ENCODE data around the gene MBP.

MBP gene

DNA sequence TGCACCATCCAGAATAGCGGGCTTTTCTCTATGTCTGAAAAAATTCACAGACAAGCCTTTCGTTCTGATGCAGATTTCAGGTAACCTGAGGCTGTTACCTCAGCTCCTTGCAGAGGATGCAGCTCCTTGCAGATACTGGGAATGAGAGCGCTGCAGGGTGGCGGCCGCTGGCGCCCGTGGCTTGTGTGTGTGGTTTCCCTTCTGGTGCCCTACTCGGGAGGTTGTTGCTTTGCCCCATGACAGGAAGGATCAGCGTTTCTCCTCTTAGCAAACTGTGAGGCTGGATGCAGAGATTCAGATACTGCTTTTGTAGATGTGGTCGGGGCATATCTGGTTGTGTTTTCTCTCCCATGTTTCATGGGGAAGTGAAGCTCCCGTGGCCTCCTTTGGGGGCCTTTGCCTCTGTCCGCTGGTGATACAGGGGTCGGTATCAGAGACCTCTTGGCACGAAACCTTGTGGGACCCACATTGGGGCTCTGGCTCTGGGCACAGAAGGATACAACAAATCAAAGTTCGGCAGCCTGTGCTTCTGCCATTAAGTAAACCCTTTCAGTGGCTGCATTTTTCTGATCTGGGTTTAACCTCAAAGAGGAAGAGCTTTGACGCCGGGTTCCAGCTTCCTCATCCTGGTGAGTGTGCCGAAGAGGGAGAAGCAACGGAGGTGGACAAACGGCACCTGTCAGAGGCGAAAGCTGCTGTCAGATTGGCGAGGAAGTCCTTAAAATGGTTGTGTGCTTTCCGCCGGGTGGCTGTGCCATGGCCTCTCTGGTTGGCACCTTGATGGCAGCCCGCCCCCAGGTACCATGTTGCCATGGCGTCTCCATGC is 127.8 kb downstream of the MBP start:
- TF ChIP-seq, protein P1, sequence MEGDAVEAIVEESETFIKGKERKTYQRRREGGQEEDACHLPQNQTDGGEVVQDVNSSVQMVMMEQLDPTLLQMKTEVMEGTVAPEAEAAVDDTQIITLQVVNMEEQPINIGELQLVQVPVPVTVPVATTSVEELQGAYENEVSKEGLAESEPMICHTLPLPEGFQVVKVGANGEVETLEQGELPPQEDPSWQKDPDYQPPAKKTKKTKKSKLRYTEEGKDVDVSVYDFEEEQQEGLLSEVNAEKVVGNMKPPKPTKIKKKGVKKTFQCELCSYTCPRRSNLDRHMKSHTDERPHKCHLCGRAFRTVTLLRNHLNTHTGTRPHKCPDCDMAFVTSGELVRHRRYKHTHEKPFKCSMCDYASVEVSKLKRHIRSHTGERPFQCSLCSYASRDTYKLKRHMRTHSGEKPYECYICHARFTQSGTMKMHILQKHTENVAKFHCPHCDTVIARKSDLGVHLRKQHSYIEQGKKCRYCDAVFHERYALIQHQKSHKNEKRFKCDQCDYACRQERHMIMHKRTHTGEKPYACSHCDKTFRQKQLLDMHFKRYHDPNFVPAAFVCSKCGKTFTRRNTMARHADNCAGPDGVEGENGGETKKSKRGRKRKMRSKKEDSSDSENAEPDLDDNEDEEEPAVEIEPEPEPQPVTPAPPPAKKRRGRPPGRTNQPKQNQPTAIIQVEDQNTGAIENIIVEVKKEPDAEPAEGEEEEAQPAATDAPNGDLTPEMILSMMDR (IDR thresholded peaks at IDR 0.05; ENCODE audit: extremely low read depth, missing control alignments), result no peak
- no peak for DNase-seq (ENCODE audit: low spot score)

DNA sequence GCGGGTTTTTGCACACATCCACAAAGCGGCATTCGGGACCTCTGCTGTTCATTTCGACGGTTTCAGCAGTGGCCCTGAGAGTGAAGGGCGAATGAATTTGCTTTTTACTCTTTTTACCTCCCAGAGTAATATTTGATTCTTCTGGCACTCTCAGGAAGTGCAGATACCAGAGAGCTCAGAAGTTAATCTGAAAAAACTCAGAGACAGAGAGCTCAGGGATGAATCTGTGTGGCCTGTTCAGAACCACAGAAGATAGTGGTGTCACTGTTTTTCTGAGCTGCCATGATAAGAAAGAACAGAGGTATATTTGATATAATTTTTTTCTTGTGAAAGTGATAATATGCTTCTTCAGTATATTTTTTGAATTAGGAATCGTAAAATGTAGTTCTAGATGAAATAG is 129.3 kb downstream of the MBP start:
- no peak for DNase-seq (ENCODE audit: low spot score)
- TF ChIP-seq, protein P1 (IDR thresholded peaks at IDR 0.05; ENCODE audit: extremely low read depth, missing control alignments), result no peak

DNA sequence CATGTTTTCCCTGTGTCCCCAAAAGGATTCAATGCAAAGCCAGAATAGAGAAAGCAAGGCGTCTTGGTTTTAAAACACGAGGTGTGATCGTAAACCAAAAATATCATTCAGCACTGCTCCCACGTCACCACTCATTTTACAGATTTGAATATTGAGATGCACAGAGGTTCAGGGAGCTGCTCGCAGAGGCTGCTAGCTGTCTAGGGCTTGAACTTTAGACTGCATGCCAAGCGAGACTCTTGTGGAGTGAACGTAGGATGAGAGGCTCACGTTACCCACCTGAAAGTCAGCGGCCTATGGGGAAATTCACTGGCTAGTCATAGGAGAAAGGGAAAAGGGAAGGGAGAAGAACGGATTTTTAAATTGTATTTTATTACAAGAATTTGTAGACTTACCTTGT is 130.1 kb downstream of the MBP start:
- TF ChIP-seq, protein P1 (IDR thresholded peaks at IDR 0.05; ENCODE audit: extremely low read depth, missing control alignments), result no peak
- DNase-seq (ENCODE audit: low spot score), result no peak

GRCh38 chr18:77001979-77002378 is 130.6 kb downstream of the MBP start:
- TF ChIP-seq, protein P1 (IDR thresholded peaks at IDR 0.05; ENCODE audit: extremely low read depth, missing control alignments), result no peak
- DNase-seq (ENCODE audit: low spot score), result no peak

DNA sequence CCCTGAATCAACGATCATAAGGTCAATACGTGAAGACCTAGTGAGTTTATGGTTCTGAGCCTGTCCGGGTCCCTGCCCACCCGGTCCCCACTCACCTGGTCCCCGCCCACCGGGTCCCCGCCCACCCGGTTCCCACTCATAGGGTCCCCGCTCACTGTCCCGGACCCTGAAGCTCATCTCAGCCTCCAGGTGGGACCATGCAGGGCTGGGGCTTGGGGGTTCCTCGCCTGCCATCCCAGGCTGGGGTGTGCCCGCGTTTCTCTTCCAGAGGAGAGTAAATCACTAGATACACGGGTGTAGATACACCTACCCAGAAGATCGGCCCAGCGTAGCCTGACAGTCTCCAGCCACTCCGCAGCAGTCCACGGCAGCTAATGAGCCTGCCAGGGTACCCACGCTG is 131.5 kb downstream of the MBP start:
- DNase-seq (ENCODE audit: low spot score), result no peak
- TF ChIP-seq, protein P1 (IDR thresholded peaks at IDR 0.05; ENCODE audit: extremely low read depth, missing control alignments), result no peak

- DNase-seq (ENCODE audit: low spot score), result peak; percentile 78
- TF ChIP-seq, protein P1 (IDR thresholded peaks at IDR 0.05; ENCODE audit: extremely low read depth, missing control alignments), result peak; percentile 96
Observed at GRCh38 chr18:77000527-77000926, 132.1 kb downstream of the MBP start.

- DNase-seq (ENCODE audit: low spot score), result no peak
- TF ChIP-seq, protein P1 (IDR thresholded peaks at IDR 0.05; ENCODE audit: extremely low read depth, missing control alignments), result no peak
Observed at GRCh38 chr18:76999077-76999476, 133.5 kb downstream of the MBP start.

All from GM20000 (cell line).